IMR-90 (cell line): ENCODE measurements around the gene TPD52L2. TPM values are rescaled to one million over a fixed set of nuclear protein-coding genes. Genes with fewer than 3 reads are reported as not detected.

Experiments
- ATAC-seq: fragments of 200-7000 bp; cut with Tn5 transposase; 2 replicates; pipeline ENCODE4 v1.9.1; 2020; ENCODE audit warnings: low read depth, mild to moderate bottlenecking, moderate library complexity
- BruUV-seq: library from RNA; stranded (reverse); fragments of 400-500 nt; replicated peaks from 2 replicates; lab custom pipeline; 2021; lab: Mats Ljungman, UMichigan
- CTCF ChIA-PET: fragments of 300-600 bp; formaldehyde crosslinking; extraction: SDS; loops from one replicate; lab custom pipeline; 2021; ENCODE audit warnings: antibody characterized with exemption; lab: Yijun Ruan, JAX
- POLR2A ChIA-PET: fragments of 300-600 bp; sonication (Branson Sonifier 250); formaldehyde crosslinking; loops from one replicate; lab custom pipeline; 2022; ENCODE audit warnings: antibody characterized with exemption; ENCODE audit not compliant: unreplicated experiment; lab: Charles Lee
- DNase-seq: peaks from one replicate; pipeline ENCODE4 v3.0.0; 2013
- H2AFZ ChIP-seq: replicated peaks from 2 replicates; pipeline ENCODE3; 2013; ENCODE audit warnings: low read length, mild to moderate bottlenecking; ENCODE audit not compliant: poor library complexity
- H2AK5ac ChIP-seq: 2 replicates; pipeline ENCODE4 v1.6.1; 2013; ENCODE audit warnings: low read depth, low read length, inconsistent platforms
- H2AK9ac ChIP-seq: replicated peaks from 2 replicates; pipeline ENCODE3; 2013; ENCODE audit warnings: mild to moderate bottlenecking, low read depth, low read length, moderate library complexity; ENCODE audit not compliant: poor library complexity
- H2BK120ac ChIP-seq: 2 replicates; pipeline ENCODE4 v1.6.1; 2013; ENCODE audit warnings: low read depth, low read length, inconsistent platforms
- H2BK15ac ChIP-seq: 3 replicates; pipeline ENCODE4 v1.6.1; 2013; ENCODE audit warnings: low read depth, low read length, inconsistent platforms
- H2BK20ac ChIP-seq: 2 replicates; pipeline ENCODE4 v1.6.1; 2013; ENCODE audit warnings: low read depth, mild to moderate bottlenecking, inconsistent platforms, low read length, moderate library complexity
- H2BK5ac ChIP-seq: 2 replicates; pipeline ENCODE4 v1.6.1; 2013; ENCODE audit warnings: mild to moderate bottlenecking, low read depth, low read length, inconsistent platforms; ENCODE audit not compliant: poor library complexity, severe bottlenecking
- H3K14ac ChIP-seq: replicated peaks from 2 replicates; pipeline ENCODE4 v1.6.1; 2013; ENCODE audit warnings: low read depth, low read length, inconsistent platforms
- H3K18ac ChIP-seq: 2 replicates; pipeline ENCODE4 v1.6.1; 2013; ENCODE audit warnings: low read depth, low read length, control low read depth
- H3K23ac ChIP-seq: 2 replicates; pipeline ENCODE4 v1.6.1; 2013; ENCODE audit warnings: low read depth, low read length, inconsistent platforms
- H3K27ac ChIP-seq: 2 replicates; pipeline ENCODE4 v1.5.1; 2013; ENCODE audit warnings: mild to moderate bottlenecking, control low read depth, low read length; ENCODE audit not compliant: insufficient read depth
- H3K27me3 ChIP-seq: 2 replicates; pipeline ENCODE4 v1.6.1; 2013; ENCODE audit warnings: low read length; ENCODE audit not compliant: control insufficient read depth, insufficient read depth
- H3K36me3 ChIP-seq: 2 replicates; pipeline ENCODE4 v1.6.1; 2013; ENCODE audit warnings: low read length, mixed read lengths; ENCODE audit not compliant: control insufficient read depth, insufficient read depth
- H3K4ac ChIP-seq: 2 replicates; pipeline ENCODE4 v1.6.1; 2013; ENCODE audit warnings: low read depth, low read length, inconsistent platforms
- H3K4me1 ChIP-seq: 2 replicates; pipeline ENCODE4 v1.6.1; 2013; ENCODE audit warnings: low read length, mixed read lengths; ENCODE audit not compliant: control insufficient read depth, insufficient read depth
- H3K4me2 ChIP-seq: 2 replicates; pipeline ENCODE4 v1.6.1; 2013; ENCODE audit warnings: low read depth, mild to moderate bottlenecking, control low read depth, low read length, moderate library complexity
- H3K4me3 ChIP-seq: 2 replicates; pipeline ENCODE4 v1.5.1; 2013; ENCODE audit warnings: low read depth, mild to moderate bottlenecking, control low read depth, low read length, moderate library complexity; ENCODE audit not compliant: insufficient read depth
- H3K56ac ChIP-seq: 2 replicates; pipeline ENCODE4 v1.6.1; 2013; ENCODE audit warnings: low read length, inconsistent platforms; ENCODE audit not compliant: insufficient read depth; ENCODE audit errors: extremely low read depth
- H3K79me1 ChIP-seq, 2 experiments: 2 replicates each; pipeline ENCODE4 v1.6.1; 2013; ENCODE audit warnings: low read length in 2 of 2, inconsistent platforms in 1 of 2, low read depth in 1 of 2
- H3K9ac ChIP-seq: 2 replicates; pipeline ENCODE4 v1.6.1; 2013; ENCODE audit warnings: low read depth, low read length, control low read depth
- H3K9me1 ChIP-seq: 2 replicates; pipeline ENCODE4 v1.6.1; 2013; ENCODE audit warnings: low read length, inconsistent platforms; ENCODE audit not compliant: insufficient read depth
- H3K9me3 ChIP-seq: 2 replicates; pipeline ENCODE4 v1.6.1; 2013; ENCODE audit warnings: low read length; ENCODE audit not compliant: control insufficient read depth, insufficient read depth
- H4K20me1 ChIP-seq: 2 replicates; pipeline ENCODE4 v1.6.1; 2013; ENCODE audit warnings: low read length, inconsistent platforms; ENCODE audit not compliant: insufficient read depth
- H4K5ac ChIP-seq: 2 replicates; pipeline ENCODE4 v1.6.1; 2013; ENCODE audit warnings: mild to moderate bottlenecking, low read depth, low read length, control low read depth
- H4K8ac ChIP-seq, 2 experiments: 2 replicates each; pipeline ENCODE4 v1.6.1; 2013; ENCODE audit warnings: low read depth in 2 of 2, low read length in 2 of 2, control low read depth in 1 of 2, inconsistent platforms in 1 of 2
- H4K91ac ChIP-seq: 2 replicates; pipeline ENCODE4 v1.6.1; 2013; ENCODE audit warnings: low read depth, low read length, inconsistent platforms; ENCODE audit not compliant: insufficient read depth
- CEBPB ChIP-seq: IDR thresholded peaks from 2 replicates; pipeline ENCODE4 v1.6.1; 2012; ENCODE audit warnings: low read depth, low read length, improper control_type of control experiment
- CHD1 ChIP-seq: IDR thresholded peaks from 2 replicates; pipeline ENCODE4 v1.6.1; 2012; ENCODE audit warnings: low read depth, low read length, improper control_type of control experiment
- CTCF ChIP-seq: conservative IDR thresholded peaks from 2 replicates; pipeline ENCODE4 v1.5.1; 2012; ENCODE audit warnings: mild to moderate bottlenecking, low read depth, low read length, improper control_type of control experiment
- FOS ChIP-seq: fragments of 150-350 bp; IDR thresholded peaks from 2 replicates; pipeline ENCODE4 v1.6.1; 2016; ENCODE audit warnings: low read depth, low read length
- MAFK ChIP-seq: IDR thresholded peaks from 2 replicates; pipeline ENCODE4 v1.6.1; 2012; ENCODE audit warnings: low read depth, low read length, improper control_type of control experiment
- MXI1 ChIP-seq: IDR thresholded peaks from 2 replicates; pipeline ENCODE4 v1.6.1; 2012; ENCODE audit warnings: low read depth, mild to moderate bottlenecking, low read length, moderate library complexity, borderline replicate concordance
- NFE2L2 ChIP-seq: fragments of 150-350 bp; IDR thresholded peaks from 2 replicates; pipeline ENCODE4 v1.6.1; 2016; ENCODE audit warnings: low read depth, mild to moderate bottlenecking, low read length
- POLR2A ChIP-seq: IDR thresholded peaks from 2 replicates; pipeline ENCODE4 v1.6.1; 2012; ENCODE audit warnings: mild to moderate bottlenecking, low read depth, low read length
- RAD21 ChIP-seq: IDR thresholded peaks from 2 replicates; pipeline ENCODE4 v1.6.1; 2012; ENCODE audit warnings: low read length, improper control_type of control experiment
- RFX5 ChIP-seq: IDR thresholded peaks from 2 replicates; pipeline ENCODE4 v1.8.0; 2012; ENCODE audit warnings: low read depth, mild to moderate bottlenecking, low read length, moderate library complexity
- USF2 ChIP-seq: fragments of 150-350 bp; IDR thresholded peaks from 2 replicates; pipeline ENCODE4 v1.6.1; 2017; ENCODE audit warnings: mild to moderate bottlenecking, antibody characterized with exemption, low read length, low read depth
- WGBS, 2 experiments: methylation state at CpG; one replicate each; pipeline versions ENCODE4 v1.1.5 to v1.1.7; 2013; ENCODE audit warnings: missing lambda C conversion rate in 2 of 2; ENCODE audit not compliant: insufficient read length in 1 of 2; ENCODE audit errors: extremely low coverage in 2 of 2; 5-methylcytosine and 5-hydroxymethylcytosine counted together
- dilution Hi-C: fragments of 300-500 bp; cut with HindIII; formaldehyde crosslinking; loops from one replicate; pipeline ENCODE4 v1.14.3; 2018; ENCODE audit warnings: low sequenced_read_pairs; ENCODE audit not compliant: unreplicated experiment
- in situ Hi-C: fragments of 300-500 bp; cut with MboI; formaldehyde crosslinking; loops from 3 replicates; pipeline ENCODE4 v1.14.3; 2019; ENCODE audit warnings: low sequenced_read_pairs, inconsistent platforms, mixed read lengths
- intact Hi-C: fragments of 100-400 bp; cut with micrococcal nuclease; formaldehyde crosslinking; loops from 2 replicates; pipeline ENCODE4 v1.10.0; 2022
- polyA plus RNA-seq, 3 experiments: library from polyadenylated mRNA; depleted of rRNA; stranded (reverse); fragments of >200 nt; gene quantifications; 2 replicates each; pipeline ENCODE4 v1.2.3, GENCODE V29; 2012; ENCODE audit warnings: low replicate concordance in 1 of 3
- total RNA-seq: library from RNA; depleted of rRNA; stranded (reverse); fragments of >200 nt; gene quantifications from 2 replicates; pipeline ENCODE4 v1.2.3, GENCODE V29; 2012

The TPD52L2 gene
- total and polyA plus RNA-seq, 2 of the 4 experiments (the other 2 are of a cell fraction): 113 to 189 TPM

GRCh38 chr20:63897978-63898561, 33.0 kb downstream of the TPD52L2 start:
- Histone ChIP-seq H2AK5ac (no peak overlapping the region), H3K9me1 (peaks cover 17% of the 10 kb centered on the region), H4K91ac (no peak overlapping the region), H3K4ac (no peak overlapping the region), H2AFZ (no peak overlapping the region), H3K9me3 (no peaks in the 10 kb centered on the region), H4K5ac (no peak overlapping the region), H3K4me1 (peaks cover 14% of the 10 kb centered on the region), H3K4me2 (no peak overlapping the region), H2BK20ac (no peak overlapping the region), H2BK5ac (no peak overlapping the region), H2BK120ac (no peak overlapping the region), H3K27me3 (no peaks in the 10 kb centered on the region), H3K23ac (peak overlapping the region; percentile 81), H4K20me1 (peaks cover 80% of the 10 kb centered on the region), H3K56ac (no peak overlapping the region), H3K4me3 (no peak overlapping the region), H3K14ac (no peak overlapping the region), H3K27ac (no peak overlapping the region), H2AK9ac (no peak overlapping the region), H2BK15ac (no peak overlapping the region), H3K9ac (no peak overlapping the region), H4K8ac (no peak overlapping the region), H3K18ac (no peak overlapping the region), H3K79me1 (peaks cover 2 to 65% of the 10 kb centered on the region in 2 experiments; a peak in 3 of 4 replicates), H3K36me3 (peaks cover 12% of the 10 kb centered on the region)
- POLR2A ChIA-PET: no interaction called here
- intact Hi-C loops (loop anchor here (2.0 kb wide), 1 partner anchor 159 kb away; no protein-coding TSS in a partner anchor), dilution Hi-C loops (no loop called here), in situ Hi-C loops (no loop called here)
- no peak for TF ChIP-seq POLR2A
- no peak for TF ChIP-seq NFE2L2
- TF ChIP-seq CTCF: no peak
- no peak for TF ChIP-seq USF2
- no peak for TF ChIP-seq MXI1
- no peak for TF ChIP-seq MAFK
- TF ChIP-seq RFX5: no peak
- no peak for TF ChIP-seq CHD1
- TF ChIP-seq FOS: no peak
- TF ChIP-seq RAD21: no peak
- TF ChIP-seq CEBPB: no peak
- ATAC-seq: no peak
- CTCF ChIA-PET: no interaction called here
- whole genome bisulfite sequencing, 2 experiments: 100% methylated on average over 3 of the region's 6 CpGs; no CpG with 5 or more reads in 1 of the 2 experiments
- DNase-seq: no peak
- no TSS peak for BruUV-seq
